Measurements from ENCODE around the gene KRT12. TPM values are rescaled to one million over a fixed set of nuclear protein-coding genes. Genes with fewer than 3 reads are reported as not detected.

Gene KRT12
- total RNA-seq, 1 donor from 2014 or later, result not detected

DNA sequence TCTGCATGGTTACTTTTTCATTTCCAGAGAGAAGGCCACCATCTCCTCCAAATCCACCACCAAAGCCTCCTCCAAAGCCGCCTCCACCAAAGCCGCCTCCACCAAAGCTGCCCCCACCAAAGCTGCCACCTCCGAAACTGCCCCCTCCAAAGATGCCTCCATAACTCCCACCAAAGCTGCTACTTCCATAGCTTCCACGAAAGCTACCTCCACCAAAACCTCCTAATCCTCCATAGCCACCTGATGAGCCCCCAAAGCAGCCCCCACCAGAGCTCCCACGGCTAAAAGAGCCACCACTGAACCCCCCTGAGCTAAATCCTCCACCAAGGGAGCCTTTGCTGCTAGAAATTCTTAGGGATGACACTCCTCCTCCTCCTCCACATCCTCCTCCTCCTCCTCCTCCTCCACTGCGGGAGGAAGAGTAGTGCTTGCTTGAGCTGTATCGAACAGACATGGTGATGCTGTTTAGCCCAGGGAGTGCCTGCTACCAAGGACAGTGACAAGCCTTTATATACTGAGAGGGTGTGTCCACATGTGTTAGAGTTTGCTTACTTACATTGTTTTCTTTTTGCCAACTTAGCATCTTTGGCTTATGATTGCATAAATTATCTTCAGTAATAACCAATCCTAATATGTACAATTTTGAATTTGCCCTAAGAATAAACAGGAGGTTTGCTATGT, 44.8 kb downstream of the KRT12 start, which contains the start of gene KRT10:
Gene KRT10 (minus strand): TSS at position 483 of the 681 bp plus-strand sequence. CDS start 29 bp downstream, at position 454.
- TF ChIP-seq, protein P1, sequence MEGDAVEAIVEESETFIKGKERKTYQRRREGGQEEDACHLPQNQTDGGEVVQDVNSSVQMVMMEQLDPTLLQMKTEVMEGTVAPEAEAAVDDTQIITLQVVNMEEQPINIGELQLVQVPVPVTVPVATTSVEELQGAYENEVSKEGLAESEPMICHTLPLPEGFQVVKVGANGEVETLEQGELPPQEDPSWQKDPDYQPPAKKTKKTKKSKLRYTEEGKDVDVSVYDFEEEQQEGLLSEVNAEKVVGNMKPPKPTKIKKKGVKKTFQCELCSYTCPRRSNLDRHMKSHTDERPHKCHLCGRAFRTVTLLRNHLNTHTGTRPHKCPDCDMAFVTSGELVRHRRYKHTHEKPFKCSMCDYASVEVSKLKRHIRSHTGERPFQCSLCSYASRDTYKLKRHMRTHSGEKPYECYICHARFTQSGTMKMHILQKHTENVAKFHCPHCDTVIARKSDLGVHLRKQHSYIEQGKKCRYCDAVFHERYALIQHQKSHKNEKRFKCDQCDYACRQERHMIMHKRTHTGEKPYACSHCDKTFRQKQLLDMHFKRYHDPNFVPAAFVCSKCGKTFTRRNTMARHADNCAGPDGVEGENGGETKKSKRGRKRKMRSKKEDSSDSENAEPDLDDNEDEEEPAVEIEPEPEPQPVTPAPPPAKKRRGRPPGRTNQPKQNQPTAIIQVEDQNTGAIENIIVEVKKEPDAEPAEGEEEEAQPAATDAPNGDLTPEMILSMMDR (IDR thresholded peaks at IDR 0.05), result no peak
- Histone ChIP-seq H3K27me3 (ENCODE audit: low read depth) (no peaks in the 10 kb centered on the region), H3K4me3 (no peak within 1 kb of the TSS), H3K9me3 (no peaks in the 10 kb centered on the region), H3K4me1 (peaks cover 16% of the 10 kb centered on the region), H3K27ac (no peak within 1 kb of the TSS), H3K36me3 (peaks cover 8% of the 10 kb centered on the region)
- ATAC-seq (no peak), DNase-seq (no peak)
- intact Hi-C loops (cut with DNase I), result no loop called here

DNA sequence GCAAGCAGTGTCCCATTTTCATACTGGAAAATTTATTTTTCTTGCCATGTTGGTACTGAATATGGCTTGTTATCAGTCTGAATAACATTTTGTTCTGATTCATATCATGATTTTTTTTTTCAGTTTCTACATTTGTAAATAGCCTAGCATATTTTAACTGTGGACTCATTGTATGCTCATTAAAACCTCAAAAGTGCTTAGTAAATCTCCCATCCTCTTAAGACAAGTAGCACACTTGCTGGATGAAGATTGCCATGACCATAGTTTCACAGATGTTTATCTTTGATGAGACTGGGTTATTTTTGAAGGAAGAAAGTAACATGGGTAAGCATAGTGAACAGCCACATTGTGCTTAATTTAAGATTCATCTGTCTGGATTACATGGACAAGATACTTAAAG, 45.5 kb downstream of the KRT12 start:
- H3K27ac ChIP-seq, result no peak overlapping the region
- no peaks in the 10 kb centered on the region for H3K9me3 ChIP-seq
- no peak overlapping the region for H3K4me3 ChIP-seq
- no peak for DNase-seq
- ATAC-seq, result peak in 1 of 2 donors; percentile 73
- TF ChIP-seq, protein P1 (IDR thresholded peaks at IDR 0.05), result no peak
- peaks cover 16% of the 10 kb centered on the region for H3K4me1 ChIP-seq
- H3K36me3 ChIP-seq, result peaks cover 11% of the 10 kb centered on the region
- intact Hi-C loops (cut with DNase I), result no loop called here
- H3K27me3 ChIP-seq (ENCODE audit: low read depth), result no peaks in the 10 kb centered on the region

GRCh38 chr17:40820228-40820838, 46.7 kb downstream of the KRT12 start:
- intact Hi-C loops (cut with DNase I), result no loop called here
- H3K27me3 ChIP-seq (ENCODE audit: low read depth), result no peaks in the 10 kb centered on the region
- peaks cover 11% of the 10 kb centered on the region for H3K36me3 ChIP-seq
- TF ChIP-seq, protein P1 (IDR thresholded peaks at IDR 0.05), result no peak
- no peak overlapping the region for H3K4me3 ChIP-seq
- H3K27ac ChIP-seq, result no peak overlapping the region
- no peaks in the 10 kb centered on the region for H3K9me3 ChIP-seq
- peaks cover 16% of the 10 kb centered on the region for H3K4me1 ChIP-seq
- no peak for DNase-seq
- ATAC-seq, result no peak

DNA sequence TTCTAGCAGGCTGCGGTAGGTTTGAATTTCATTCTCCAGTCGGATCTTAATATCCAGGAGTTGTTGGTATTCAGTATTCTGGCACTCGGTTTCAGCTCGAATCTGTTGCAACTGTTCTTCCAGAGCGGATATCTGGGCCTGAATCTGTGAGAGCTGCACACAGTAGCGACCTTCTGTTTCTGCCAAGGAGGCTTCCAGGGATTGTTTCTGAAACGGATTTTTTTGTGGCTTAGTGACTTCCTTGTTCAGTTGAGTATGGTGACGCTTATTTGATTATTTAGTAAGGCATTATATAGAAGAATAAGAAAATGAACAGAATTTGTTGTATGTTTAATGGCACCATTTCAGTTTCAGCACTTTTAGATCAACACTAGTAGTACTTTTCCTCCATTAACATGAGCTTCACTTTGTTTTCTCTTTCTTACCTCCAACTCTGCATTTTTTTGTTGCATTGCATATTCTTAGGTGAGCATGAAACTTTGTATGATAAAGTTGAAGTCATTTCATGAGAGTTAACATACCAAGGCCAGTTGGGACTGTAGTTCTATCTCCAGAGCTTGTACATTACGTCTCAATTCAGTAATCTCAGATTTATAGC, 47.4 kb downstream of the KRT12 start:
- Histone ChIP-seq H3K27ac (peak overlapping the region; percentile 89), H3K36me3 (peaks cover 11% of the 10 kb centered on the region), H3K4me3 (peak overlapping the region; percentile 76), H3K4me1 (peaks cover 16% of the 10 kb centered on the region), H3K9me3 (no peaks in the 10 kb centered on the region), H3K27me3 (ENCODE audit: low read depth) (no peaks in the 10 kb centered on the region)
- intact Hi-C loops (cut with DNase I), result no loop called here
- TF ChIP-seq, protein P1 (IDR thresholded peaks at IDR 0.05), result no peak
- DNase-seq (no peak), ATAC-seq (no peak)

DNA sequence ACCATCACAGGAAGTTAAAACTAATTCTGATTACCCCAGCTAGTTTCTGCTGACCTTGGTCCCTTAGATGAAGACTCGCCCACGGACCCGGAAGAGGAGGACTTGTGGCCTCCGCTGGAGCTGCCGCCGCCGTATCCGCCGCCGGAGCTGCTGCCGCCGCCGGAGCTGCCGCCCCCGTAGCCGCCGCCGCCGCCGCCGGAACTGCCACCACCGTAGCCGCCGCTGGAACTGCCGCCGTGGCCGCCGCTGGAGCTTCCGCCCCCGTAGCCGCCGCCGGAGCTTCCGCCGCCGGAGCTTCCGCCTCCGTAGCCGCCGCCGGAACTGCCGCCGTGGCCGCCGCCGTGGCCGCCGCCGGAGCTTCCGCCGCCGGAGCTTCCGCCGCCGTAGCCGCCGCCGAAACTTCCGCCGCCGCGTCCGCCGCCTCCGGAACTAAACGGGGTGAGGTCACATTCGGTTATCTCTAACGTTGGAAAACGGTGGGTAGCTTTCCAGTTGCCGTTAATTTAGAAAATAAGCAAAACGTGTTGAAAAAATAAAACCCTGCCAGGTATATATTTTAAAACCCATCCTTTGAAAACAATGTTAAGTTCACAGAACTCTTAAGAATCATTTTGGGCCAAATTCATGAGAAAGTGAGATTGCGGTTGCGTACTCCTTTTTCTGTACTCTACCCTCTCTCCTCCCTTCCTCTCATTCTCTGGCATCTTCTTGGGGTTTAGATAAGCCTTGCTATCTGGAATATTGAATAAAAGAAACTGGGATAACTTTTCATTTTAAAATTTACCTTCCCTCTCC, 48.1 kb downstream of the KRT12 start:
- peak overlapping the region; percentile 89 for H3K27ac ChIP-seq
- no peaks in the 10 kb centered on the region for H3K9me3 ChIP-seq
- H3K36me3 ChIP-seq, result peaks cover 11% of the 10 kb centered on the region
- TF ChIP-seq, protein P1 (IDR thresholded peaks at IDR 0.05), result no peak
- peaks cover 16% of the 10 kb centered on the region for H3K4me1 ChIP-seq
- DNase-seq (peak; percentile 86), ATAC-seq (peak; percentile 94 to 97)
- intact Hi-C loops (cut with DNase I), result no loop called here
- peak overlapping the region; percentile 76 for H3K4me3 ChIP-seq
- H3K27me3 ChIP-seq (ENCODE audit: low read depth), result no peaks in the 10 kb centered on the region
